Measurements from ENCODE around the gene NEDD4. TPM values are rescaled to one million over a fixed set of nuclear protein-coding genes. Genes with fewer than 3 reads are reported as not detected.

NEDD4 gene
- polyA plus RNA-seq, 2 donors = 1.7 to 2.3 TPM

- Histone ChIP-seq H3K4me3 (ENCODE audit: low read depth in 1 of 2, low read length in 2 of 2) (no peak overlapping the region), H3K4me1 (ENCODE audit: control insufficient read depth in 2 of 2, insufficient read depth in 2 of 2, low read length in 1 of 2) (no peaks in the 10 kb centered on the region), H3K9me3 (ENCODE audit: control insufficient read depth in 2 of 2, insufficient read depth in 1 of 2, low read depth in 1 of 2, low read length in 1 of 2) (no peaks in the 10 kb centered on the region), H3K36me3 (ENCODE audit: control insufficient read depth in 2 of 2, insufficient read depth in 2 of 2, low read length in 1 of 2) (no peaks in the 10 kb centered on the region), H3K27me3 (ENCODE audit: control insufficient read depth in 1 of 2, insufficient read depth in 2 of 2, low read length in 2 of 2) (no peaks in the 10 kb centered on the region), H3K27ac (ENCODE audit: low read depth in 2 of 2, low read length in 1 of 2) (no peak overlapping the region)
- 86 to 87% methylated on average over 9 of the region's 9 CpGs for WGBS, 2 donors
Measured at GRCh38 chr15:55909036-55909811, 84.2 kb downstream of the NEDD4 start.

GRCh38 chr15:55907797-55908196, 85.6 kb downstream of the NEDD4 start:
- H3K9me3 ChIP-seq (ENCODE audit: control insufficient read depth in 2 of 2, insufficient read depth in 1 of 2, low read depth in 1 of 2, low read length in 1 of 2) = no peaks in the 10 kb centered on the region
- H3K4me1 ChIP-seq (ENCODE audit: control insufficient read depth in 2 of 2, insufficient read depth in 2 of 2, low read length in 1 of 2) = no peaks in the 10 kb centered on the region
- no peak overlapping the region for H3K27ac ChIP-seq (ENCODE audit: low read depth in 2 of 2, low read length in 1 of 2)
- no peaks in the 10 kb centered on the region for H3K36me3 ChIP-seq (ENCODE audit: control insufficient read depth in 2 of 2, insufficient read depth in 2 of 2, low read length in 1 of 2)
- no peak overlapping the region for H3K4me3 ChIP-seq (ENCODE audit: low read depth in 1 of 2, low read length in 2 of 2)
- H3K27me3 ChIP-seq (ENCODE audit: control insufficient read depth in 1 of 2, insufficient read depth in 2 of 2, low read length in 2 of 2) = no peaks in the 10 kb centered on the region
- WGBS, 2 donors = 40 to 63% methylated on average over 4 of the region's 4 CpGs

GRCh38 chr15:55902981-55903380, 90.4 kb downstream of the NEDD4 start:
- no peaks in the 10 kb centered on the region for H3K9me3 ChIP-seq (ENCODE audit: control insufficient read depth in 2 of 2, insufficient read depth in 1 of 2, low read depth in 1 of 2, low read length in 1 of 2)
- no peaks in the 10 kb centered on the region for H3K27me3 ChIP-seq (ENCODE audit: control insufficient read depth in 1 of 2, insufficient read depth in 2 of 2, low read length in 2 of 2)
- no peaks in the 10 kb centered on the region for H3K36me3 ChIP-seq (ENCODE audit: control insufficient read depth in 2 of 2, insufficient read depth in 2 of 2, low read length in 1 of 2)
- no peaks in the 10 kb centered on the region for H3K4me1 ChIP-seq (ENCODE audit: control insufficient read depth in 2 of 2, insufficient read depth in 2 of 2, low read length in 1 of 2)
- H3K27ac ChIP-seq (ENCODE audit: low read depth in 2 of 2, low read length in 1 of 2) = no peak overlapping the region
- no peak overlapping the region for H3K4me3 ChIP-seq (ENCODE audit: low read depth in 1 of 2, low read length in 2 of 2)
- 90 to 92% methylated on average over 4 of the region's 4 CpGs for WGBS, 2 donors

GRCh38 chr15:55900019-55900418, 93.4 kb downstream of the NEDD4 start:
- H3K4me1 ChIP-seq (ENCODE audit: control insufficient read depth in 2 of 2, insufficient read depth in 2 of 2, low read length in 1 of 2) = peaks cover 0 to 2% of the 10 kb centered on the region in 2 donors
- no peaks in the 10 kb centered on the region for H3K36me3 ChIP-seq (ENCODE audit: control insufficient read depth in 2 of 2, insufficient read depth in 2 of 2, low read length in 1 of 2)
- H3K4me3 ChIP-seq (ENCODE audit: low read depth in 1 of 2, low read length in 2 of 2) = no peak overlapping the region
- H3K27me3 ChIP-seq (ENCODE audit: control insufficient read depth in 1 of 2, insufficient read depth in 2 of 2, low read length in 2 of 2) = no peaks in the 10 kb centered on the region
- H3K9me3 ChIP-seq (ENCODE audit: control insufficient read depth in 2 of 2, insufficient read depth in 1 of 2, low read depth in 1 of 2, low read length in 1 of 2) = no peaks in the 10 kb centered on the region
- WGBS, 2 donors = 89 to 92% methylated on average over 3 of the region's 3 CpGs
- H3K27ac ChIP-seq (ENCODE audit: low read depth in 2 of 2, low read length in 1 of 2) = no peak overlapping the region

GRCh38 chr15:55899537-55899936, 93.9 kb downstream of the NEDD4 start:
- Histone ChIP-seq H3K27ac (ENCODE audit: low read depth in 2 of 2, low read length in 1 of 2) (no peak overlapping the region), H3K4me1 (ENCODE audit: control insufficient read depth in 2 of 2, insufficient read depth in 2 of 2, low read length in 1 of 2) (peaks cover 0 to 2% of the 10 kb centered on the region in 2 donors), H3K9me3 (ENCODE audit: control insufficient read depth in 2 of 2, insufficient read depth in 1 of 2, low read depth in 1 of 2, low read length in 1 of 2) (no peaks in the 10 kb centered on the region), H3K4me3 (ENCODE audit: low read depth in 1 of 2, low read length in 2 of 2) (no peak overlapping the region), H3K36me3 (ENCODE audit: control insufficient read depth in 2 of 2, insufficient read depth in 2 of 2, low read length in 1 of 2) (no peaks in the 10 kb centered on the region), H3K27me3 (ENCODE audit: control insufficient read depth in 1 of 2, insufficient read depth in 2 of 2, low read length in 2 of 2) (no peaks in the 10 kb centered on the region)
- 93 to 94% methylated on average over 1 of the region's 1 CpG for WGBS, 2 donors

GRCh38 chr15:55897560-55898336, 95.7 kb downstream of the NEDD4 start:
- 37 to 39% methylated on average over 6 of the region's 6 CpGs for WGBS, 2 donors
- Histone ChIP-seq H3K27ac (ENCODE audit: low read depth in 2 of 2, low read length in 1 of 2) (peak overlapping the region; percentile 6 to 46), H3K27me3 (ENCODE audit: control insufficient read depth in 1 of 2, insufficient read depth in 2 of 2, low read length in 2 of 2) (no peaks in the 10 kb centered on the region), H3K4me1 (ENCODE audit: control insufficient read depth in 2 of 2, insufficient read depth in 2 of 2, low read length in 1 of 2) (peaks cover 0 to 2% of the 10 kb centered on the region in 2 donors), H3K9me3 (ENCODE audit: control insufficient read depth in 2 of 2, insufficient read depth in 1 of 2, low read depth in 1 of 2, low read length in 1 of 2) (no peaks in the 10 kb centered on the region), H3K4me3 (ENCODE audit: low read depth in 1 of 2, low read length in 2 of 2) (no peak overlapping the region), H3K36me3 (ENCODE audit: control insufficient read depth in 2 of 2, insufficient read depth in 2 of 2, low read length in 1 of 2) (no peaks in the 10 kb centered on the region)

- no peaks in the 10 kb centered on the region for H3K9me3 ChIP-seq (ENCODE audit: control insufficient read depth in 2 of 2, insufficient read depth in 1 of 2, low read depth in 1 of 2, low read length in 1 of 2)
- no peak overlapping the region for H3K4me3 ChIP-seq (ENCODE audit: low read depth in 1 of 2, low read length in 2 of 2)
- peaks cover 0 to 2% of the 10 kb centered on the region in 2 donors for H3K4me1 ChIP-seq (ENCODE audit: control insufficient read depth in 2 of 2, insufficient read depth in 2 of 2, low read length in 1 of 2)
- H3K27me3 ChIP-seq (ENCODE audit: control insufficient read depth in 1 of 2, insufficient read depth in 2 of 2, low read length in 2 of 2) = no peaks in the 10 kb centered on the region
- no peak overlapping the region for H3K27ac ChIP-seq (ENCODE audit: low read depth in 2 of 2, low read length in 1 of 2)
- no peaks in the 10 kb centered on the region for H3K36me3 ChIP-seq (ENCODE audit: control insufficient read depth in 2 of 2, insufficient read depth in 2 of 2, low read length in 1 of 2)
- 70 to 72% methylated on average over 3 of the region's 3 CpGs for WGBS, 2 donors
Measured at GRCh38 chr15:55894399-55894965, 98.9 kb downstream of the NEDD4 start.

GRCh38 chr15:55893852-55894251, 99.6 kb downstream of the NEDD4 start:
- Histone ChIP-seq H3K27ac (ENCODE audit: low read depth in 2 of 2, low read length in 1 of 2) (no peak overlapping the region), H3K36me3 (ENCODE audit: control insufficient read depth in 2 of 2, insufficient read depth in 2 of 2, low read length in 1 of 2) (no peaks in the 10 kb centered on the region), H3K4me1 (ENCODE audit: control insufficient read depth in 2 of 2, insufficient read depth in 2 of 2, low read length in 1 of 2) (peaks cover 0 to 2% of the 10 kb centered on the region in 2 donors), H3K27me3 (ENCODE audit: control insufficient read depth in 1 of 2, insufficient read depth in 2 of 2, low read length in 2 of 2) (no peaks in the 10 kb centered on the region), H3K9me3 (ENCODE audit: control insufficient read depth in 2 of 2, insufficient read depth in 1 of 2, low read depth in 1 of 2, low read length in 1 of 2) (no peaks in the 10 kb centered on the region), H3K4me3 (ENCODE audit: low read depth in 1 of 2, low read length in 2 of 2) (no peak overlapping the region)
- 73 to 88% methylated on average over 3 of the region's 3 CpGs for WGBS, 2 donors

- Histone ChIP-seq H3K27ac (ENCODE audit: low read depth in 2 of 2, low read length in 1 of 2) (no peak overlapping the region), H3K4me3 (ENCODE audit: low read depth in 1 of 2, low read length in 2 of 2) (no peak overlapping the region), H3K4me1 (ENCODE audit: control insufficient read depth in 2 of 2, insufficient read depth in 2 of 2, low read length in 1 of 2) (no peaks in the 10 kb centered on the region), H3K9me3 (ENCODE audit: control insufficient read depth in 2 of 2, insufficient read depth in 1 of 2, low read depth in 1 of 2, low read length in 1 of 2) (no peaks in the 10 kb centered on the region), H3K27me3 (ENCODE audit: control insufficient read depth in 1 of 2, insufficient read depth in 2 of 2, low read length in 2 of 2) (no peaks in the 10 kb centered on the region), H3K36me3 (ENCODE audit: control insufficient read depth in 2 of 2, insufficient read depth in 2 of 2, low read length in 1 of 2) (no peaks in the 10 kb centered on the region)
- 81 to 83% methylated on average over 1 of the region's 1 CpG for WGBS, 2 donors
Measured at GRCh38 chr15:55891196-55891595, 102.2 kb downstream of the NEDD4 start.

Data from esophagus (tissue), 2 donors.